ENCODE measurements around the gene ZSCAN30.
"Not testable (repeated sequence)": the region's sequence is repeated elsewhere in the genome, so short reads cannot be mapped to it uniquely, and the experiment has no call there.

ZSCAN30 gene

GRCh38 chr18:35239314-35239713 lies 50.7 kb downstream of the ZSCAN30 start:
- DNase-seq (ENCODE audit: extremely low read depth in 1 of 2, low read depth in 1 of 2) = no peak

- DNase-seq (ENCODE audit: extremely low read depth in 1 of 2, low read depth in 1 of 2) = no peak
Observed at GRCh38 chr18:35236571-35237363, 53.3 kb downstream of the ZSCAN30 start.

- peak; percentile 40 to 54 for DNase-seq (ENCODE audit: extremely low read depth in 1 of 2, low read depth in 1 of 2)
Observed at GRCh38 chr18:35231052-35231451, 59.0 kb downstream of the ZSCAN30 start.

- DNase-seq (ENCODE audit: extremely low read depth in 1 of 2, low read depth in 1 of 2) = no peak
Observed at GRCh38 chr18:35227254-35227653, 62.8 kb downstream of the ZSCAN30 start.

- DNase-seq (ENCODE audit: extremely low read depth in 1 of 2, low read depth in 1 of 2) = no peak
Observed at GRCh38 chr18:35223797-35224196, 66.2 kb downstream of the ZSCAN30 start.

GRCh38 chr18:35220424-35220823 lies 69.6 kb downstream of the ZSCAN30 start:
- DNase-seq (ENCODE audit: extremely low read depth in 1 of 2, low read depth in 1 of 2) = no peak

- not testable (repeated sequence) for DNase-seq (ENCODE audit: extremely low read depth in 1 of 2, low read depth in 1 of 2)
Observed at GRCh38 chr18:35219331-35219730, 70.7 kb downstream of the ZSCAN30 start.

GRCh38 chr18:35216611-35217010 lies 73.4 kb downstream of the ZSCAN30 start:
- DNase-seq (ENCODE audit: extremely low read depth in 1 of 2, low read depth in 1 of 2) = not testable (repeated sequence)

- no peak for DNase-seq (ENCODE audit: extremely low read depth in 1 of 2, low read depth in 1 of 2)
Observed at GRCh38 chr18:35215026-35215425, 75.0 kb downstream of the ZSCAN30 start.

- DNase-seq (ENCODE audit: extremely low read depth in 1 of 2, low read depth in 1 of 2) = not testable (repeated sequence)
Observed at GRCh38 chr18:35205746-35206458, 84.1 kb downstream of the ZSCAN30 start.

GRCh38 chr18:35205199-35205712 lies 84.8 kb downstream of the ZSCAN30 start:
- DNase-seq (ENCODE audit: extremely low read depth in 1 of 2, low read depth in 1 of 2) = no peak

GRCh38 chr18:35203067-35203466 lies 87.0 kb downstream of the ZSCAN30 start:
- no peak for DNase-seq (ENCODE audit: extremely low read depth in 1 of 2, low read depth in 1 of 2)

GRCh38 chr18:35201256-35201931 lies 88.6 kb downstream of the ZSCAN30 start:
- DNase-seq (ENCODE audit: extremely low read depth in 1 of 2, low read depth in 1 of 2) = no peak

Measured in stimulated activated CD8-positive, alpha-beta memory T cell treated with anti-CD3 and anti-CD28 coated beads, Interleukin-7, amount 100 ng/mL, for 48 hours (primary cell).